GM12878 (cell line): ENCODE measurements around the gene TMEM181. TPM values are rescaled to one million over a fixed set of nuclear protein-coding genes. Genes with fewer than 3 reads are reported as not detected.

ENCODE experiments used
- BACH1 ChIP-seq: fragments of 450-650 bp; IDR thresholded peaks from 2 replicates; pipeline ENCODE4 v1.6.1; 2017; ENCODE audit warnings: mild to moderate bottlenecking, borderline replicate concordance
- CBX3 ChIP-seq: fragments of 200-600 bp; sonication (generic); IDR thresholded peaks from 2 replicates; pipeline ENCODE4 v1.6.1; 2016; ENCODE audit warnings: low read depth, borderline replicate concordance
- CBX5 ChIP-seq: sonication (generic); IDR thresholded peaks from 2 replicates; pipeline ENCODE4 v1.6.1; 2016; ENCODE audit warnings: low read depth, moderate library complexity, mild to moderate bottlenecking, inconsistent platforms
- CEBPB ChIP-seq, 2 experiments: fragments of 150-350 bp in 1 of 2; IDR thresholded peaks; 2 replicates each; pipeline ENCODE4 v1.6.1; 2012 to 2014; ENCODE audit warnings: low read depth in 2 of 2, low read length in 2 of 2, borderline replicate concordance in 1 of 2, inconsistent platforms in 1 of 2
- CTCF ChIP-seq, 3 experiments: IDR thresholded peaks in 2 of 3; conservative IDR thresholded peaks in 1 of 3; 2 replicates each; pipeline ENCODE4 v1.5.1; 2011; ENCODE audit warnings: low read depth in 3 of 3, low read length in 3 of 3, mild to moderate bottlenecking in 3 of 3, control low read depth in 2 of 3, moderate library complexity in 2 of 3, inconsistent platforms in 1 of 3, mixed read lengths in 1 of 3; ENCODE audit not compliant: control insufficient read depth in 2 of 3, insufficient read depth in 1 of 3; ENCODE audit errors: extremely low read depth in 1 of 3
- CUX1 ChIP-seq: IDR thresholded peaks from 2 replicates; pipeline ENCODE4 v1.6.1; 2012; ENCODE audit warnings: improper control_type of control experiment, low read depth, low read length; ENCODE audit not compliant: insufficient replicate concordance
- ELK1 ChIP-seq: IDR thresholded peaks from 2 replicates; pipeline ENCODE4 v1.6.1; 2012; ENCODE audit warnings: low read depth, low read length, improper control_type of control experiment
- FOS ChIP-seq: IDR thresholded peaks from 3 replicates; pipeline ENCODE4 v1.6.1; 2011; ENCODE audit warnings: borderline replicate concordance; ENCODE audit not compliant: insufficient read length; ENCODE audit errors: extremely low read depth
- FOXM1 ChIP-seq: IDR thresholded peaks from 2 replicates; pipeline ENCODE4 v1.6.1; 2012; ENCODE audit warnings: low read depth, mild to moderate bottlenecking, inconsistent platforms, low read length, moderate library complexity
- LARP7 ChIP-seq: fragments of 450-650 bp; IDR thresholded peaks from 2 replicates; pipeline ENCODE4 v1.6.1; 2017; ENCODE audit warnings: mild to moderate bottlenecking
- NBN ChIP-seq: fragments of 450-650 bp; IDR thresholded peaks from 2 replicates; pipeline ENCODE4 v1.6.1; 2016
- PAX5 ChIP-seq: IDR thresholded peaks from 2 replicates; pipeline ENCODE4 v1.6.1; 2011; ENCODE audit warnings: low read depth, low read length, borderline replicate concordance
- SMAD5 ChIP-seq: IDR thresholded peaks from 2 replicates; pipeline ENCODE4 v1.6.1; 2016; ENCODE audit warnings: antibody characterized with exemption, low read depth
- SREBF1 ChIP-seq: IDR thresholded peaks from 2 replicates; pipeline ENCODE4 v1.6.1; 2012; ENCODE audit warnings: mild to moderate bottlenecking, low read length
- STAT3 ChIP-seq: IDR thresholded peaks from 2 replicates; pipeline ENCODE4 v1.6.1; 2011; ENCODE audit warnings: low read depth, low read length, improper control_type of control experiment
- YY1 ChIP-seq: IDR thresholded peaks from 2 replicates; pipeline ENCODE4 v1.6.1; 2011; ENCODE audit warnings: low read depth, mild to moderate bottlenecking, low read length
- ZNF687 ChIP-seq: fragments of 450-650 bp; IDR thresholded peaks from 2 replicates; pipeline ENCODE4 v1.6.1; 2017; ENCODE audit warnings: mild to moderate bottlenecking, moderate library complexity
- polyA plus RNA-seq, 11 experiments: library from polyadenylated mRNA; depleted of rRNA in 4 of 11; unstranded in 6 of 11; stranded (reverse) in 5 of 11; fragments of >200 nt; fragmentation: Nextera tagmentation in 4 of 11; fragmentation: Illumina TruSeq in 1 of 11; extraction: Ambion mirVana in 4 of 11; extraction: Trizol in 1 of 11; gene quantifications; 1 replicate in 1 of 11; 2 replicates in 10 of 11; pipeline versions ENCODE4 v1.2.1 to v1.2.3, GENCODE V29; 2011 to 2016; ENCODE audit warnings: inconsistent platforms in 2 of 11, missing spikeins in 2 of 11, low read depth in 1 of 11
- total RNA-seq, 4 experiments: library from RNA; depleted of rRNA in 3 of 4; stranded (reverse); fragments of >200 nt in 3 of 4; fragmentation: Illumina TruSeq in 1 of 4; extraction: Trizol in 1 of 4; gene quantifications; 2 replicates each; pipeline versions ENCODE4 v1.2.1 to v1.2.3, GENCODE V29; 2013 to 2021

The TMEM181 gene
- total and polyA plus RNA-seq, 10 of the 15 experiments (the other 5 are each of a cell fraction or from before 2014, with no cell fraction given) = 1.5 to 7.9 (median 5.2) TPM

- TF ChIP-seq CTCF (IDR thresholded peaks at IDR 0.05 in 2 of 3, conservative IDR thresholded peaks at IDR 0.05 in 1 of 3; ENCODE audit: control insufficient read depth in 2 of 3, extremely low read depth in 1 of 3, insufficient read depth in 1 of 3, low read depth in 3 of 3, low read length in 3 of 3) (no peak), NBN (0 out of 2 replicates have a peak, but pooled peaks have one; percentile 13), CBX5 (no peak), LARP7 (no peak), STAT3 (no peak), SREBF1 (no peak; the same call in 1 of the 2 replicates), ELK1 (no peak), YY1 (peak; percentile 31; the same call in 1 of the 2 replicates), FOS (no peak), SMAD5 (no peak), CEBPB (IDR thresholded peaks at IDR 0.05; ENCODE audit: borderline replicate concordance in 1 of 2, low read depth in 2 of 2, low read length in 2 of 2) (peak in 1 of 2 experiments; percentile 90; a peak in 1 of 4 replicates), CUX1 (no peak), FOXM1 (peak; percentile 92), CBX3 (no peak), PAX5 (peak; percentile 70; the same call in 1 of the 2 replicates), BACH1 (peak; percentile 70; the same call in 1 of the 2 replicates), ZNF687 (no peak)
Measured at GRCh38 chr6:158648682-158649131, 88.8 kb downstream of the TMEM181 start (continued).
